WTC11 (cell line): ENCODE measurements around the gene CEP78. TPM values are rescaled to one million over a fixed set of nuclear protein-coding genes. Genes with fewer than 3 reads are reported as not detected.

ENCODE experiments used
- AR ChIP-seq: fragments of 250-450 bp; sonication (Bioruptor Pico); IDR thresholded peaks from 2 replicates; pipeline ENCODE4 v1.9.0; 2021; ENCODE audit warnings: mild to moderate bottlenecking
- ATF1 ChIP-seq: sonication (generic); formaldehyde crosslinking; IDR thresholded peaks from 2 replicates; pipeline ENCODE4 v1.8.1; 2023; ENCODE audit warnings: mild to moderate bottlenecking, moderate library complexity, missing genetic modification reagents
- E2F4 ChIP-seq: sonication (generic); formaldehyde crosslinking; IDR thresholded peaks from 2 replicates; pipeline ENCODE4 v1.8.1; 2022; ENCODE audit warnings: low read depth, mild to moderate bottlenecking, moderate library complexity, missing genetic modification reagents, borderline replicate concordance
- E2F5 ChIP-seq: sonication (generic); formaldehyde crosslinking; IDR thresholded peaks from 2 replicates; pipeline ENCODE4 v1.8.1; 2022; ENCODE audit warnings: mild to moderate bottlenecking, moderate library complexity, missing genetic modification reagents
- ERG ChIP-seq: fragments of 250-450 bp; sonication (Bioruptor Pico); IDR thresholded peaks from 2 replicates; pipeline ENCODE4 v1.8.0; 2021; ENCODE audit warnings: mild to moderate bottlenecking
- ESRRA ChIP-seq: sonication (generic); formaldehyde crosslinking; IDR thresholded peaks from 2 replicates; pipeline ENCODE4 v1.8.1; 2022; ENCODE audit warnings: mild to moderate bottlenecking, missing genetic modification reagents, borderline replicate concordance
- FOXJ3 ChIP-seq: sonication (generic); formaldehyde crosslinking; IDR thresholded peaks from 2 replicates; pipeline ENCODE4 v1.9.0; 2021; ENCODE audit warnings: missing genetic modification reagents, mild to moderate bottlenecking, borderline replicate concordance
- FOXK1 ChIP-seq: sonication (generic); formaldehyde crosslinking; IDR thresholded peaks from 2 replicates; pipeline ENCODE4 v1.8.0; 2022; ENCODE audit warnings: mild to moderate bottlenecking, moderate library complexity, missing genetic modification reagents
- FOXP1 ChIP-seq: sonication (generic); formaldehyde crosslinking; IDR thresholded peaks from 2 replicates; pipeline ENCODE4 v1.8.0; 2022; ENCODE audit warnings: missing genetic modification reagents, mild to moderate bottlenecking, moderate library complexity, borderline replicate concordance
- FOXP4 ChIP-seq: sonication (generic); formaldehyde crosslinking; IDR thresholded peaks from 2 replicates; pipeline ENCODE4 v1.8.0; 2022; ENCODE audit warnings: mild to moderate bottlenecking, missing genetic modification reagents
- GABPB1 ChIP-seq: sonication (generic); formaldehyde crosslinking; IDR thresholded peaks from 2 replicates; pipeline ENCODE4 v1.8.1; 2023; ENCODE audit warnings: mild to moderate bottlenecking, missing genetic modification reagents
- JUN ChIP-seq: sonication (generic); formaldehyde crosslinking; IDR thresholded peaks from 2 replicates; pipeline ENCODE4 v1.8.0; 2023; ENCODE audit warnings: mild to moderate bottlenecking, missing genetic modification reagents
- NR1H2 ChIP-seq: sonication (generic); formaldehyde crosslinking; IDR thresholded peaks from 2 replicates; pipeline ENCODE4 v1.9.0; 2021; ENCODE audit warnings: mild to moderate bottlenecking, moderate library complexity, missing genetic modification reagents
- SP1 ChIP-seq: sonication (generic); formaldehyde crosslinking; conservative IDR thresholded peaks from 2 replicates; pipeline ENCODE4 v1.8.1; 2022; ENCODE audit warnings: missing genetic modification reagents
- TCF7 ChIP-seq: sonication (generic); formaldehyde crosslinking; IDR thresholded peaks from 2 replicates; pipeline ENCODE4 v1.8.0; 2022; ENCODE audit warnings: mild to moderate bottlenecking, low read depth, missing genetic modification reagents, moderate library complexity
- ZBTB21 ChIP-seq: sonication (generic); formaldehyde crosslinking; IDR thresholded peaks from 2 replicates; pipeline ENCODE4 v1.8.1; 2023; ENCODE audit warnings: mild to moderate bottlenecking, missing genetic modification reagents, borderline replicate concordance
- ZMAT4 ChIP-seq: fragments of 250-450 bp; sonication (Bioruptor Pico); IDR thresholded peaks from 2 replicates; pipeline ENCODE4 v1.9.0; 2021; ENCODE audit warnings: mild to moderate bottlenecking
- ZNF138 ChIP-seq: sonication (generic); formaldehyde crosslinking; conservative IDR thresholded peaks from 2 replicates; pipeline ENCODE4 v1.8.1; 2022; ENCODE audit warnings: mild to moderate bottlenecking, moderate library complexity, missing genetic modification reagents
- ZNF281 ChIP-seq: sonication (generic); formaldehyde crosslinking; IDR thresholded peaks from 2 replicates; pipeline ENCODE4 v1.8.0; 2023; ENCODE audit warnings: mild to moderate bottlenecking, missing genetic modification reagents
- ZNF416 ChIP-seq: fragments of 250-450 bp; sonication (Bioruptor Pico); IDR thresholded peaks from 2 replicates; pipeline ENCODE4 v1.9.0; 2021; ENCODE audit warnings: mild to moderate bottlenecking, inconsistent platforms
- total RNA-seq: library from RNA; stranded (reverse); gene quantifications from 3 replicates; pipeline ENCODE4 v1.2.3, GENCODE V29; 2021
- TF ChIP-seq, protein P1 (sequence below): sonication (generic); formaldehyde crosslinking; IDR thresholded peaks from 2 replicates; pipeline ENCODE4 v1.8.0; 2023; ENCODE audit warnings: missing genetic modification reagents
- TF ChIP-seq, protein P2 (sequence below): sonication (generic); formaldehyde crosslinking; IDR thresholded peaks from 2 replicates; pipeline ENCODE4 v1.8.0; 2022; ENCODE audit warnings: mild to moderate bottlenecking, missing genetic modification reagents
- TF ChIP-seq, protein P3 (sequence below): sonication (generic); formaldehyde crosslinking; IDR thresholded peaks from 2 replicates; pipeline ENCODE4 v1.8.0; 2022; ENCODE audit warnings: mild to moderate bottlenecking, missing genetic modification reagents

CEP78 gene
- total RNA-seq, 1 experiment from 2014 or later = 42.0 TPM

- TF ChIP-seq E2F4 = peak; percentile 79; the same call in 1 of the 2 replicates
- 0 out of 2 replicates have a peak, but pooled peaks have one; percentile 0 for TF ChIP-seq ESRRA
- peak; percentile 61; the same call in 1 of the 2 replicates for TF ChIP-seq ZNF281 (CRISPR knock-in tag)
- TF ChIP-seq GABPB1 = peak; percentile 100
- TF ChIP-seq, protein P1, sequence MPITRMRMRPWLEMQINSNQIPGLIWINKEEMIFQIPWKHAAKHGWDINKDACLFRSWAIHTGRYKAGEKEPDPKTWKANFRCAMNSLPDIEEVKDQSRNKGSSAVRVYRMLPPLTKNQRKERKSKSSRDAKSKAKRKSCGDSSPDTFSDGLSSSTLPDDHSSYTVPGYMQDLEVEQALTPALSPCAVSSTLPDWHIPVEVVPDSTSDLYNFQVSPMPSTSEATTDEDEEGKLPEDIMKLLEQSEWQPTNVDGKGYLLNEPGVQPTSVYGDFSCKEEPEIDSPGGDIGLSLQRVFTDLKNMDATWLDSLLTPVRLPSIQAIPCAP (CRISPR knock-in tag) = 0 out of 2 replicates have a peak, but pooled peaks have one; percentile 63
- TF ChIP-seq ERG = no peak
- TF ChIP-seq FOXK1 (CRISPR knock-in tag) = peak; percentile 71
- peak; percentile 73 for TF ChIP-seq SP1 (CRISPR knock-in tag)
- TF ChIP-seq FOXJ3 (CRISPR knock-in tag) = no peak
- no peak for TF ChIP-seq ZMAT4
- TF ChIP-seq AR (CRISPR knock-in tag) = no peak
- TF ChIP-seq NR1H2 (CRISPR knock-in tag) = no peak
- no peak; the same call in 1 of the 2 replicates for TF ChIP-seq JUN (CRISPR knock-in tag)
- 0 out of 2 replicates have a peak, but pooled peaks have one; percentile 46 for TF ChIP-seq TCF7 (CRISPR knock-in tag)
- peak; percentile 51; the same call in 1 of the 2 replicates for TF ChIP-seq FOXP4
- peak; percentile 65; the same call in 1 of the 2 replicates for TF ChIP-seq ZBTB21 (CRISPR knock-in tag)
- TF ChIP-seq ZNF138 (CRISPR knock-in tag) = peak; percentile 53; the same call in 1 of the 2 replicates
- TF ChIP-seq FOXP1 (CRISPR knock-in tag) = peak; percentile 95
- peak; percentile 82; the same call in 1 of the 2 replicates for TF ChIP-seq ATF1
- TF ChIP-seq, protein P2, sequence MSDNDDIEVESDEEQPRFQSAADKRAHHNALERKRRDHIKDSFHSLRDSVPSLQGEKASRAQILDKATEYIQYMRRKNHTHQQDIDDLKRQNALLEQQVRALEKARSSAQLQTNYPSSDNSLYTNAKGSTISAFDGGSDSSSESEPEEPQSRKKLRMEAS (CRISPR knock-in tag) = peak; percentile 82
- TF ChIP-seq, protein P3, sequence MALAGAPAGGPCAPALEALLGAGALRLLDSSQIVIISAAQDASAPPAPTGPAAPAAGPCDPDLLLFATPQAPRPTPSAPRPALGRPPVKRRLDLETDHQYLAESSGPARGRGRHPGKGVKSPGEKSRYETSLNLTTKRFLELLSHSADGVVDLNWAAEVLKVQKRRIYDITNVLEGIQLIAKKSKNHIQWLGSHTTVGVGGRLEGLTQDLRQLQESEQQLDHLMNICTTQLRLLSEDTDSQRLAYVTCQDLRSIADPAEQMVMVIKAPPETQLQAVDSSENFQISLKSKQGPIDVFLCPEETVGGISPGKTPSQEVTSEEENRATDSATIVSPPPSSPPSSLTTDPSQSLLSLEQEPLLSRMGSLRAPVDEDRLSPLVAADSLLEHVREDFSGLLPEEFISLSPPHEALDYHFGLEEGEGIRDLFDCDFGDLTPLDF (CRISPR knock-in tag) = 0 out of 2 replicates have a peak, but pooled peaks have one; percentile 18
- TF ChIP-seq E2F5 (CRISPR knock-in tag) = peak; percentile 62; the same call in 1 of the 2 replicates
- no peak for TF ChIP-seq ZNF416 (CRISPR knock-in tag)
Measured at GRCh38 chr9:78296893-78297671, 61.2 kb downstream of the CEP78 start, which contains the start of gene PSAT1 (continued).
